ENCODE data around the gene EHF.

The EHF gene

DNA sequence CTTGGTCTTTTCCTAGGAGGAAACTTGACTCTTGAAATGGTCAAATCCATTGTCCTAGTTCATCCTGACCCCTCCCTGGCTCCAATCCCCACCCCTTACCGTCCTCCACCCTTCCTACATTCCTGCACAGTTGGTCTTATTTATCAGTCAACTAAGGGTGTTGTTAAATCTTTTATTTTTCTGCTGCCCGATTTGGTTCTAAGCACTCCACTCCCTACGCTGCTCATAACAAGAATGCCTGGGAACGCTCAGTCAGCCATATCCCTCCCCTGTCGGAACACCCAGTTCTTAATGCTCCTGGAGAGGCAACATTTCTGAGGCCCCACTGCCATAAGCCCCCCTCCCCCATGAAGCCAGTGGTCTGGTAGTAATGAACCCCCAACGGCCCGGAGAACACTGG lies 9.7 kb downstream of the EHF start:
- FAIRE-seq (no peak), DNase-seq (ENCODE audit: insufficient read length, low spot score) (no peak)
- no peak for TF ChIP-seq PAX5 (IDR thresholded peaks at IDR 0.05; ENCODE audit: insufficient read depth, low read length, severe bottlenecking)
- TF ChIP-seq POLR2A (IDR thresholded peaks at IDR 0.05; ENCODE audit: low read depth, low read length) = no peak
- TF ChIP-seq POLR2AphosphoS5 (IDR thresholded peaks at IDR 0.05; ENCODE audit: low read depth, low read length) = no peak
- no peak for TF ChIP-seq POU2F2 (IDR thresholded peaks at IDR 0.05; ENCODE audit: low read depth, low read length)
- TF ChIP-seq TAF1 (IDR thresholded peaks at IDR 0.05; ENCODE audit: low read depth, low read length) = no peak
- TF ChIP-seq SPI1 (IDR thresholded peaks at IDR 0.05; ENCODE audit: low read depth, low read length) = no peak

DNA sequence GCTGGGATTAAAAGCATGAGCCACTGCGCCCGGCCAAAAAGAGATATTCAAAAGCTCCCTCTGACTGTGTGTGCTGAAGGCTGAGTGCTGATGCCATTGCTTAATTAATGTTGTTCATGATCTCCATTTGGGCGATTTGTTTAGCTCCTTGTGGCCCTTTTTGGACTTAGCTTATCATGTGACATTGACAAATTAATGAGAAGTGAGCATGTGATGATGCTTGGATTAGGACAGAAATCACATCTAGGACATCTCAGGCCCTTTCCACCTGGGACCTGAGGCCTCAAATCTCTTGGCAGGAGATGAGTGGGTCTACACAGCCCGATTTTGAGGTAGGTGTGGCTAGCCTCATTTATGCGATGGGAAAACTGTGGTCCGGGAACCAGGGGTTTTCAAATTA lies 10.4 kb downstream of the EHF start:
- no peak for FAIRE-seq
- TF ChIP-seq SPI1 (IDR thresholded peaks at IDR 0.05; ENCODE audit: low read depth, low read length) (no peak), PAX5 (IDR thresholded peaks at IDR 0.05; ENCODE audit: insufficient read depth, low read length, severe bottlenecking) (no peak), POU2F2 (IDR thresholded peaks at IDR 0.05; ENCODE audit: low read depth, low read length) (no peak), TAF1 (IDR thresholded peaks at IDR 0.05; ENCODE audit: low read depth, low read length) (no peak), POLR2AphosphoS5 (IDR thresholded peaks at IDR 0.05; ENCODE audit: low read depth, low read length) (no peak), POLR2A (IDR thresholded peaks at IDR 0.05; ENCODE audit: low read depth, low read length) (no peak)
- DNase-seq (ENCODE audit: insufficient read length, low spot score) = no peak

DNA sequence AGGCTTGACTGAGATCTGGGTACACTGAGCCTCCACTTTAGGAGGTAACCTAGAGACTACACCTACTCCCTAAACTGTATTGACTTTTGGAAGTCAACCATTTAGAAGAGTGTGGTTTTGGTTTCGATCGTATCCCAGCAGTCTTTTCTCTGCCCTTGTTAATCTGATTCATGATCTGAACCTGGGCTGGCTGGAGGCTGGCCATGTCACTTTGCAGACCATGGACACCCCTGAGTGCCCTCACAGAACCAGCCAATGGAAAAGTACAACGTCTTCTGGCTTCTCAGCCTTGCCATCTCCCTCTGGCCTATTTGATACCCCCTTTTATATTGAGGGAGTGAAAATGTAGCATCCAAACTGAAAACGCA lies 10.8 kb downstream of the EHF start:
- no peak for DNase-seq (ENCODE audit: insufficient read length, low spot score)

DNA sequence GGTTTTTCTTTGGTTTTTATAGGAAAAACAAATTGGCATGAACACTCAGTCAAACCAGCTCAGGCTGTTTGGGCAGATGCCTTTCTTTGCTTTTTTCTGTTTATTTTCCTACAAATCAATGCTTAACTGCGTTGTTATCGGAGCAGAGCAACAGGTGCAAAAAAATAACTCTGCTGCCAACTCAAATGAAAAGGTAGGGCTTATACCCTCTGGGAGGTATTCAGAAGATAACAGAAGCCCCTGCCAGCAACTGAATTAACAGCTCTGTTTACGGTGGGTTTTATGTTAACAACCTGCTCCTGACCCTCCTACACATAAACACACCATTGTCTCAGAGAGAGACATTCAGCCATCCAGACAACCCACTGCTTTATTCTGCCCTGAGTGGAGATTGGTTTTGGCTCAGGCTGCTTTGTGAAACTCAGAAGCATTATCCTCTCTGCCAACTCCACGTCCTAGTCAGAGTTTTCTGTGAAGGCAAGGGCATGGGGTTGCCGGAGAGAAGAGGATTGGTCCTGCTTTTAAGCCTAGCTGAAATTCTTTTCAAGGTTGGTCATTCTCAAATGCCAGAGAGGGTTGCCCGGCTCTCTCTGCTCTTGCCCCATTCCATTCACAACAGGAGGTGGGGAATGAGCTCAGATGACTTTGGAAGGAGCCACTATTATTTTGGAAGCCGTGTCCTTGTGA lies 11.4 kb downstream of the EHF start:
- DNase-seq (ENCODE audit: insufficient read length, low spot score) (no peak), FAIRE-seq (no peak)
- TF ChIP-seq POLR2A (IDR thresholded peaks at IDR 0.05; ENCODE audit: low read depth, low read length) = no peak
- TF ChIP-seq TAF1 (IDR thresholded peaks at IDR 0.05; ENCODE audit: low read depth, low read length) = no peak

More for the DNA sequence above, 10.8 kb downstream of the EHF start:
- TF ChIP-seq POLR2A (IDR thresholded peaks at IDR 0.05; ENCODE audit: low read depth, low read length) (no peak), PAX5 (IDR thresholded peaks at IDR 0.05; ENCODE audit: insufficient read depth, low read length, severe bottlenecking) (no peak), POU2F2 (IDR thresholded peaks at IDR 0.05; ENCODE audit: low read depth, low read length) (no peak), SPI1 (IDR thresholded peaks at IDR 0.05; ENCODE audit: low read depth, low read length) (no peak), POLR2AphosphoS5 (IDR thresholded peaks at IDR 0.05; ENCODE audit: low read depth, low read length) (no peak), TAF1 (IDR thresholded peaks at IDR 0.05; ENCODE audit: low read depth, low read length) (no peak)
- no peak for FAIRE-seq

- DNase-seq (ENCODE audit: insufficient read length, low spot score) (no peak), FAIRE-seq (no peak)
- TF ChIP-seq POU2F2 (IDR thresholded peaks at IDR 0.05; ENCODE audit: low read depth, low read length) (no peak), POLR2AphosphoS5 (IDR thresholded peaks at IDR 0.05; ENCODE audit: low read depth, low read length) (no peak)
These were observed 12.7 kb downstream of the EHF start for GRCh38 chr11:34633640-34633989.

DNA sequence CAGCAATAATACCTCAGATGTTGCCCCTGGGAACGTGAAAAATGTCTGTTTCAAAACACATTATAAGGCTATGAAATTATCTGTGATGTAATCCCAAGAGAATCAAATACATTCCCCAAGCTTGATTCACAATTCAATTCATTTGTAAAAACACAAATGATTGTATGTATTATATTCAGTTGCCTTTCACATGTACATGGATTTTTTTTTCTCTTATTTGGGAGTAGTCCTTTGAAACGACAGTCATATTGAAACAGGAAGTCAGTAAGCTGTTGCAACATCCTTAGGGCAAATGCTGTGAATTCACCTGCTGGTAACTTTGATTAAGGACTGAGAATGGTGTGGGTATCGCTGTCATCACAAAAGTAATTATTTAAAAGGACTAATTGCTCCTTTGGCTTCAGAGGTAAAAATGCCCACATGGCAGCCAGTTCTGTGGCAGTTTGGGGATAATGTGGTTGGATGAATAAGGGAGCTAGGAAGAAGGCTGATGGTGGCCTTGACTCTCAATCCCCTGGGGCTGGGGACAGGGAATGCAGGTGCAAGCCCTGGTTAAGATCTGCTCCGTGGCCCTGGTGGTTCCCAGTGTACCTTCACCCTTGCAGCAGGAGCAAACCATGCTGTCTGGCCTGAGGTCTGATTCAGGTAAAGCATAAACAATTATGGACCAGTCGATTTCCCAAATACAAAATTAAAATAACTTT lies 13.2 kb downstream of the EHF start:
- TF ChIP-seq SPI1 (IDR thresholded peaks at IDR 0.05; ENCODE audit: low read depth, low read length) = peak; percentile 93
- no peak for TF ChIP-seq POU2F2 (IDR thresholded peaks at IDR 0.05; ENCODE audit: low read depth, low read length)
- DNase-seq (ENCODE audit: insufficient read length, low spot score) (peak; percentile 29), FAIRE-seq (peak; percentile 87)

DNA sequence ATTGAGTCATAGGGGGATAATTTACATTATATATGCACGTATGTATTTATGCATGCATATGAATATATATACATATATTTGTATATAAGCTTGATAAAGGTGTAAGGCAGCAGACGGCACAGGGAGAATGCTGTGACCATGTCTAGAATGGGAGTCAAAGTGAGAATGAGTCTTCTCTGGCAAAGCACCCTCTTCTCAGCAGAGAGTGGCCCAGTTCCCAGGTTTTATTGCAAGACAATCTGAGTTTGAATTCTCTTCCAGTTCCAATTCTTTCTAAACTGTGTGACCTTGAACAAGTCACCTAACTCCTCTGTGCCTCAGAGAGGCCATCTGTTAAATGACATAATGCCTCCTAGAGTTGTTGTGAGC lies 13.8 kb downstream of the EHF start:
- DNase-seq (ENCODE audit: insufficient read length, low spot score) = no peak
- TF ChIP-seq TAF1 (IDR thresholded peaks at IDR 0.05; ENCODE audit: low read depth, low read length) = no peak
- TF ChIP-seq POLR2A (IDR thresholded peaks at IDR 0.05; ENCODE audit: low read depth, low read length) = no peak
- no peak for TF ChIP-seq POU2F2 (IDR thresholded peaks at IDR 0.05; ENCODE audit: low read depth, low read length)
- no peak for TF ChIP-seq PAX5 (IDR thresholded peaks at IDR 0.05; ENCODE audit: insufficient read depth, low read length, severe bottlenecking)
- no peak for TF ChIP-seq SPI1 (IDR thresholded peaks at IDR 0.05; ENCODE audit: low read depth, low read length)
- no peak for TF ChIP-seq POLR2AphosphoS5 (IDR thresholded peaks at IDR 0.05; ENCODE audit: low read depth, low read length)
- FAIRE-seq = peak; percentile 69

DNA sequence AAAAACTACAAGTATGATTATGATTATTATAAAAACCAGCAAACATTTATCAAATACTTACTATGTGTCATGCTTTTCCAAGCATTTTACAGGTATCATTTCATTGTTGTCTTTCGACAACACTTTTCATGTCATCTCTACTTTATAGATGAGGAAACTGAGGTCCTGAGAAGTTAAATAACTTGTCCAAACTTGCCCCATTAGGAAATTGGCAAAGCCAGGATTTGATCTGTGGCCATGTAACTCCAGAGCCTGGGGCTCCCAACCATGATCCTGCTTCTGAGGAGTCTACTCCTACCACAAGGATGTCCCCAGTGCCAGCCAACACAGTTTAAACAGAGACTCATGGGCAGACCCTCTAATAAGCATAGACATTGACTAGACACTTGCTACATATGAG lies 15.2 kb downstream of the EHF start:
- no peak for FAIRE-seq
- TF ChIP-seq POLR2A (IDR thresholded peaks at IDR 0.05; ENCODE audit: low read depth, low read length) = no peak
- TF ChIP-seq PAX5 (IDR thresholded peaks at IDR 0.05; ENCODE audit: insufficient read depth, low read length, severe bottlenecking) = no peak
- TF ChIP-seq POLR2AphosphoS5 (IDR thresholded peaks at IDR 0.05; ENCODE audit: low read depth, low read length) = no peak
- no peak for TF ChIP-seq POU2F2 (IDR thresholded peaks at IDR 0.05; ENCODE audit: low read depth, low read length)
- TF ChIP-seq TAF1 (IDR thresholded peaks at IDR 0.05; ENCODE audit: low read depth, low read length) = no peak
- TF ChIP-seq SPI1 (IDR thresholded peaks at IDR 0.05; ENCODE audit: low read depth, low read length) = no peak

GRCh38 chr11:34637303-34637702 lies 16.4 kb downstream of the EHF start:
- TF ChIP-seq POLR2AphosphoS5 (IDR thresholded peaks at IDR 0.05; ENCODE audit: low read depth, low read length) = no peak
- TF ChIP-seq PAX5 (IDR thresholded peaks at IDR 0.05; ENCODE audit: insufficient read depth, low read length, severe bottlenecking) = no peak
- no peak for TF ChIP-seq TAF1 (IDR thresholded peaks at IDR 0.05; ENCODE audit: low read depth, low read length)
- no peak for TF ChIP-seq POU2F2 (IDR thresholded peaks at IDR 0.05; ENCODE audit: low read depth, low read length)
- no peak for TF ChIP-seq POLR2A (IDR thresholded peaks at IDR 0.05; ENCODE audit: low read depth, low read length)
- no peak for TF ChIP-seq SPI1 (IDR thresholded peaks at IDR 0.05; ENCODE audit: low read depth, low read length)
- FAIRE-seq (no peak), DNase-seq (ENCODE audit: insufficient read length, low spot score) (no peak)

More for the DNA sequence above, 15.2 kb downstream of the EHF start:
- DNase-seq (ENCODE audit: insufficient read length, low spot score) = no peak

- DNase-seq (ENCODE audit: insufficient read length, low spot score) = no peak
- no peak for FAIRE-seq
- TF ChIP-seq SPI1 (IDR thresholded peaks at IDR 0.05; ENCODE audit: low read depth, low read length) (no peak), POU2F2 (IDR thresholded peaks at IDR 0.05; ENCODE audit: low read depth, low read length) (no peak), POLR2AphosphoS5 (IDR thresholded peaks at IDR 0.05; ENCODE audit: low read depth, low read length) (no peak), PAX5 (IDR thresholded peaks at IDR 0.05; ENCODE audit: insufficient read depth, low read length, severe bottlenecking) (no peak), TAF1 (IDR thresholded peaks at IDR 0.05; ENCODE audit: low read depth, low read length) (no peak), POLR2A (IDR thresholded peaks at IDR 0.05; ENCODE audit: low read depth, low read length) (no peak)
These were observed 18.0 kb downstream of the EHF start for GRCh38 chr11:34638897-34639296.

Data from GM12891 (cell line).